Upper lobe of right lung (tissue), 1 donor: ENCODE results near the gene SEZ6. TPM values are rescaled to one million over a fixed set of nuclear protein-coding genes. Genes with fewer than 3 reads are reported as not detected.

Experiments
- ATAC-seq: fragments of 200-7000 bp; cut with Tn5 transposase; one replicate; pipeline ENCODE4 v1.9.1; 2020; ENCODE audit warnings: mild to moderate bottlenecking, moderate library complexity
- DNase-seq: peaks from one replicate; pipeline ENCODE4 v3.0.0-alpha.2; 2020
- H3K27ac ChIP-seq: fragments of 200-600 bp; one replicate; pipeline ENCODE4 v1.8.0; 2022
- H3K27me3 ChIP-seq: fragments of 200-600 bp; one replicate; pipeline ENCODE4 v1.8.0; 2022; ENCODE audit warnings: mild to moderate bottlenecking
- H3K36me3 ChIP-seq: fragments of 200-600 bp; one replicate; pipeline ENCODE4 v1.8.0; 2022
- H3K4me1 ChIP-seq: fragments of 200-600 bp; one replicate; pipeline ENCODE4 v1.8.0; 2022
- H3K4me3 ChIP-seq: fragments of 200-600 bp; one replicate; pipeline ENCODE4 v1.8.0; 2022; ENCODE audit warnings: mild to moderate bottlenecking
- H3K9me3 ChIP-seq: fragments of 200-600 bp; one replicate; pipeline ENCODE4 v1.8.0; 2022
- CTCF ChIP-seq: fragments of 200-600 bp; IDR thresholded peaks from one replicate; pipeline ENCODE4 v1.8.0; 2022; ENCODE audit warnings: antibody characterized with exemption
- intact Hi-C: fragments of 100-400 bp; cut with DNase I; formaldehyde crosslinking; loops from one replicate; pipeline ENCODE4 v1.11.0; 2022
- total RNA-seq: library from RNA; stranded (reverse); fragmentation: NEBNext Ultra II Directional; extraction: Animal tissue kit (Norgen Biotek cat#: 25700); gene quantifications from one replicate; pipeline ENCODE4 v1.2.1, GENCODE V29; 2021
- donor health status: DM: no; HTN: yes; CAD: no; lungs with severe emphysema.

SEZ6 gene
- total RNA-seq, 1 donor from 2014 or later = not detected

GRCh38 chr17:28906706-28907438, 99.0 kb downstream of the SEZ6 start:
- no peak overlapping the region for H3K4me3 ChIP-seq
- H3K36me3 ChIP-seq = peaks cover 65% of the 10 kb centered on the region
- intact Hi-C loops = loop anchor here (10.0 kb wide), 1 partner anchor 62 kb away; the partner anchor contains the start of gene FAM222B
- no peaks in the 10 kb centered on the region for H3K27me3 ChIP-seq
- H3K4me1 ChIP-seq = peaks cover 37% of the 10 kb centered on the region
- ATAC-seq = no peak
- no peaks in the 10 kb centered on the region for H3K9me3 ChIP-seq
- TF ChIP-seq CTCF = no peak
- DNase-seq = no peak
- no peak overlapping the region for H3K27ac ChIP-seq

- intact Hi-C loops = loop anchor here (10.0 kb wide), 1 partner anchor 61 kb away; the partner anchor contains the start of gene FAM222B
- Histone ChIP-seq H3K27me3 (no peaks in the 10 kb centered on the region), H3K4me3 (no peak overlapping the region), H3K27ac (no peak overlapping the region), H3K36me3 (peaks cover 59% of the 10 kb centered on the region), H3K9me3 (no peaks in the 10 kb centered on the region), H3K4me1 (peaks cover 37% of the 10 kb centered on the region)
- no peak for ATAC-seq
- no peak for TF ChIP-seq CTCF
- DNase-seq = peak; percentile 60
Measured at GRCh38 chr17:28906276-28906675, 99.6 kb downstream of the SEZ6 start.

Other genes with a start within 250 kb of the SEZ6 start
- 22.2 TPM for gene FAM222B, start 163.2 kb downstream of the SEZ6 start, total RNA-seq
- 24.4 TPM for gene ERAL1, start 151.0 kb downstream of the SEZ6 start, total RNA-seq
- 157 TPM for gene FLOT2, start 108.3 kb downstream of the SEZ6 start, total RNA-seq
- 12.8 TPM for gene DHRS13, start 103.0 kb downstream of the SEZ6 start, total RNA-seq
- gene PHF12, start 54.5 kb downstream of the SEZ6 start, total RNA-seq = 40.0 TPM
- gene PIPOX, start 37.1 kb upstream of the SEZ6 start, total RNA-seq = 0.87 TPM
- 51.0 TPM for gene MYO18A, start 174.4 kb upstream of the SEZ6 start, total RNA-seq
- gene CRYBA1, start 240.8 kb upstream of the SEZ6 start, total RNA-seq = not detected